NCI-H2107 treated with DMSO at 0.1 percent for 48 hours (cell line): Measurements from ENCODE around the gene GTPBP1.

ENCODE experiments used
- DNase-seq: peaks from one replicate; lab custom pipeline; 2025; ENCODE audit not compliant: unreplicated experiment; lab: John Stamatoyannopoulos, UW

GTPBP1 gene

DNA sequence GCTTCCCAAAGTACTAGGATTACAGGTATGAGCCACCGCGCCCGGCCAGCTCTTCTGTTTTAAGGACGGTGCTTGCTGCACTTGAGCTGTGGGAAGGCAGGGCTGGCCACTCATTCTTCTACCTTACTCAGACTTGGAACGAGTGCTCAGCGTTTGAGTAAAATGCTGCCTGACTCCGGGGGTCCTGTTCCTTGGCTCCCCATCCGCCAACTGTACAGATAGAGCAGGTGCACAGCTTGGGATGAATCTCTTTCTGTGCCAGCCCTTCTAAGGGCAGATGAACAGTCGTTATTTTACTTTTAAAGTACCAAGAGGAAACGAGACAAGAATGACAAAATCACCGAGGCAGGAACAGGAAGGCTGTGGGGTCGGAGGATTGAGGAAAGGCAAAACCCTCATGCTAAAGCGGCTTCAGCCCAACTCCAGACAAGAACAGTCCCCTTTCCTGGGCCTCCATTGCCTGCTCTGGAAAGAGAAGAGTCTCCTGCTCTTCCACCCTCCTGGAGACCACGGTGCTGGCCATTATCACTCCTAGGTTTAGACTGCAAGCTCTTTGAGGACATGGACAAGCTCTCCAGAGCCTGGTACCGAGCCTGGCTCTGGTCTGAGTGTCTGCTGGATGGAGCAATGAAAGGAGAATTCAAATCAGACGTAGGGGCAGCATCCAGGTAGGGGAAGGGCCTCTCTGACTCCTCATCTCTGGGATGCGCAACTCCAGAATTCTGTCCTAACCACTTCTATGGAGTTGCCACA lies 51.1 kb downstream of the GTPBP1 start:
- DNase-seq: no peak

DNA sequence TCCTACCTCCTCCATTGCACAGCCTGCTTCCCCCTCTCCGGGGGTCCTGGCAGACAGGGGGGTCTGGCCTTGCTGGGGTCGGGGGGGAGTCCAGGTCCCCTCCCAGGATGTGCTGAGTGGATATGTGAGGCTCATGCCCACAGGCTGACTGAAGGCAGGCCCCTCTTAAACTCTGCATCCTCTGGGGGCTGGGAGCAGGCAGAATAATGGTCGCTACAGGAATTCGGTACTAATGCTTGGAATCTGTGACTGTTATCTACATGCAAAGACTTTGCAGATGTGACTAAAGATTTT lies 51.7 kb downstream of the GTPBP1 start:
- DNase-seq: no peak

DNA sequence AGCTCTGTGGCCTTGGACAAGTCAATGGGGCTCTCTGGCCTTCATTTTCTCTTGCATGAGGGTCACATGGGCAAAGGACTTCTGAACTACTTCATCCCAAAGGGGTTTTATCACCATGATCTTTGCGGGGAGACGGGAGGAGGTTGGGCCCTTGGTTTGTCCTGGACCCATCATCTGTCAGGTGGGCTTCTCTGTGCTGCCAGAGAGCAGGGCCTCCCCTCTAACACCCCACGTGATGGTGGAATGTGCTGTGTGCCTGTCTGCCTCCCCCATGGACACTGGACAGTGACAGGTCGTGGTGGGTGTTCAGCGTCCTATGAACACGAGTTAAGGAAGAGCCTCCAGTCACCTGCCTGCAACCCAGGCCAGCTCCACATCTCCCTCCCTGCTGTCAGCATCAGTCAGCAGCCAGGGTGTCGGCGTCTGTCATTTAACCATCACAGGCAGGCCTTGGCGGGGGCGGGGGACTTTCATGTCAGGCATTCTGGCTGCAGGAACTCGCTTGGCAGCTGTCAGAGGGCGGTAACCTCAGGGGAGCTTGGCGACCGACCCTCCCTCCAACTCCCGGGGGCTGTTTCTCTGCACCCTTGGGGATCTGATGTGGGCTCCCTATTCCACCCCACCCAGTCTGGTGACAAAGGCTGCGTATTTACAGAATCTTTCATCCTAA lies 52.7 kb downstream of the GTPBP1 start:
- no peak for DNase-seq

DNA sequence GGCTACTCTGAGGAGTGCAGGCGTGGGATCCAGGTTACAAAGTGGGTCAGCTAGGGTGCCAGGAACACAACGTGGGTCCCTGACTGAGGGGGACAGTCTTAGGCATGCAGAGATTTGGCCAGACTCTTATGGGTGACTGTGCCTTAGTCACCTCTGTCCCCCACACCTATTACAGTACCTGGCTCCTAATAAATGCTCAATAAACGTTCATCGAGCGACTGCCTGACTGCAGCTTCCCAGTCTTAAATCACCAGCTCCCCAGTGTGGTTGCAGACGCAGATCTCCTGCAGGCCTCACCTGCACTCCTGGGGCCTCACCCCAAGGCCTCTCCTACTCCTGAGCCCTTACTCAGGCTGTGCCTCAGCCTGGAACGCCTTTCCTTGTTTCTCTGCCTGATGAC lies 53.3 kb downstream of the GTPBP1 start:
- DNase-seq: no peak

DNA sequence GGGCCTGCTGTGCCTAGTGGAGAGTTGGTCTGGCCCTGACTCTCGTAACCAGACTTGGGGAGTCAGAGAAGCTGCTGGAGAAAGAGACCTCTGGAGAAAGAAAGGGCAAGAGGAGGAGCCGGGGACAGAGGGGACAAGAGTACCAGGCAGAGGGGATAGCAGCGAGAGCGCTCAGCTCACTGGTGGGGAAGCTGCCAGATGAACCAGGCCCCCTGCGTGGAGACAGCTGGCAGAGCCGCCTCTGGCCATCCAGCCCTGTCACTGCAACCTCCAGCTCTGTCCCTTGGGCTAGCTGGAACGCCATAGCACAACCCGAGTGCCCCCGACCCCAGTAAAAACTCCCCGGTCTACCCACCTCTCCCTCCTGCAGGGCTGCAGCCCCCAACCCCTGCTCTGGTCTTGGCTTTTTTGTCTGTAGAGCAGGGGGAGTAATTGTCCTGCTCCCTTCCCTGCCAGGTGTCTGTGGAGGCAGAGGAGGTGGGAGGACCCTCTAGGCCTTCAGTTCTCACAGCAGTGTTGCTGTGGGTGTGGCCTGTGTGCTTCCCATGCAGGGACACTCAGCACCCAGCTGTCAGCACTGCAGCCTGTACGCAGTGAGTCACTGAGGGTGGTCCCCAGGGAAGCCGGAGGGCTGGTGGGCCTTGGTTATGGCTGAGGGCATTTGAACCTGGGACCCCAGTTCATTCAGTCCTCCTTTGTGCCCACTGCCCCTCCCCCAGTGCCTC lies 54.9 kb downstream of the GTPBP1 start:
- DNase-seq: peak; percentile 10

DNA sequence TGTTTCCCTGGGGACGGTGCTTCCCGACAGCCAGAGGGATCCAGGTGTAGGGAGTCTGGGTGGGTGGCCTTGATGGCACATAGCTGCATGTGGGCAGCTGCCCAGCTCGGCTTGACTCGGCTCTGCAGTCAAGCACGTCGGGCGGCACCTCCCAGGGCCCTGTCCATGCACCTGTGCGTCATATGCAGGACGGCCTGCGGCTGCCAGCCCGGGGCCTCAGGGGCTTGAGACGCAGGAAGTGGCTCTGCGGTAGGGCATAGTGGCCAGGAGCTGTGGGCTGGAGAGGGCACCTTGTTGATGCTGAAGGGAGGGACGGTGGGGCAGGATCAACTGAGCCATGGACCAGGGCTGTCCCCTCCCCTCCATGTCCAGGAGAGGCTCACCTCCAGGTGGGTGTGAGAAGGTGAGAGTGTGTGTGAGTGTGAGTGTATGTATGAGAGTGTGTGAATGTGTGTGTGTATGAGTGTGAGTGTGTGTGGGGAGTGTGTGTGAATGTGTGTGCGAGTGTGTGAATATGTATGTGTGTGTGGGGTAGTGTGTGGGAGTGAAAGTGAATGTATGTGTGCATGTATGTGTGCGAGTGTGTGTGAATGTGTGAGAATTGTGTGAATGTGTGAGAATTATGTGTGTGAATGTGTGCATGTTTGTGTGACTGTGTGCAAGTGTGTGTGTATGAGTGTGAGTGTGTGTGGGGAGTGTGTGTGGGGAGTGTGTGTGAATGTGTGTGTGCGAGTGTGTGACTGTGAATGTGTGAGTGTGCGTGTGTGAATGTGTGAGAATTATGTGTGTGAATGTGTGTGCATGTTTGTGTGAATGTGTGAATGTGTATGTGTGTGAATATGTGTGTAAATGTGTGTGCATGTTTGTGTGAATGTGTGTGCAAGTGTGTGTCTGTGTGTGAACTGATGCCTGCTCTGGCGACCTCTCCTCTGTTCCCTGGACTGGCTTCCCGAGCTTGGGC lies 55.7 kb downstream of the GTPBP1 start:
- no peak for DNase-seq

DNA sequence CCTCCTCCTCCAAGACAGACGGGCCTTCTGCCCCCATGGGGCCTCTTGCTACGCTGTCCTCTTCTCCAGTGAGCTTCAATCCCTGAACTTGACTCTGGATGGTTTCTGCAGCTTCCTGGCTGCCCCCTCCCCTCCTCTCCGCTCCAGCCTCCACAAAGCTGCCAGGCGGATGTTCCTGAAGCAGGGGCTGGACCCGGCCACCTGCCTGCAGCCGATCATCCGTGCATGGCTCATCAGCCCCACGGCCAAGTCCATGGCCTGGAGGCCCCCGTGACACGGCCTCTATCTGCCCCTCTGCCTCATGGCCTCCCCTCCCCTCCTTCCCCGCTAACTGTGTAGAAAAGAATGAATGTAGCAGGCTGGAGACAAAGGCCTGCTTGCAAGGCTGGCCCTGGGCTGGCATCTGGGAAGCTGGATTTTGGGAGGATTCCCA lies 56.8 kb downstream of the GTPBP1 start:
- no peak for DNase-seq

DNA sequence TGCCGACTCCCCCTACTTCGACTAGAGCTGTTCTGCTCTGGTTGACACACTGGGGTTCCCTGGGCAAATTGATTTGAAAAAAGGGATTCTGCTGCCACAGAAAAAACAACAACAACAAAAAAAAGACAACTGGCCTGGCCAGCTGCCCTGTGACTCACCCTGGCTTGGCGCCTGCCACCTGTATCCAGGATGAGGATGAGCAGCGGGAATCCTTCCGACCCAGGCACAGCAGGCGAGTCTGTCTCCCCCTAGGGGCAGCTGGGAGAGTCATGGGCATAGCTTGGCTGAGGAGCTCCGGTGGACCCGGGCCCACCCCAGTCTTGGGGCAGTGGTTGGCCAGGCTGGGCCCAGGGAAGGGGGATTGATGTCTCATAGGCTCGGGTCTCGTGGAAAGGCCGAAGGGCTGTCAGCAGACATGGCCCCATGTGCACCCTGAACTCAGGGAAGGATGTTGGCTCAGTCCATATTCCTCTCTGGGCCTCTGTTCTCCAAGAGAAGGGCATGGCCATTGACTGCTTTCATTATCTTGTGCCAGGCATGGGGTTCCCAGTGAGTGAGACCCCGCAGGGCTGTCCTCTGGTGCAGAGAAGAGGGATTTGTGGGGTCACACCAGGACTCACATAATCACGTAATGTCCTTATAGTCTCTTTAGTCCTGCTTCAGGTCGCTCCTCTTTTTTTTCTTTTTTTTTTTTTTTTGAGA lies 60.5 kb downstream of the GTPBP1 start:
- no peak for DNase-seq

DNA sequence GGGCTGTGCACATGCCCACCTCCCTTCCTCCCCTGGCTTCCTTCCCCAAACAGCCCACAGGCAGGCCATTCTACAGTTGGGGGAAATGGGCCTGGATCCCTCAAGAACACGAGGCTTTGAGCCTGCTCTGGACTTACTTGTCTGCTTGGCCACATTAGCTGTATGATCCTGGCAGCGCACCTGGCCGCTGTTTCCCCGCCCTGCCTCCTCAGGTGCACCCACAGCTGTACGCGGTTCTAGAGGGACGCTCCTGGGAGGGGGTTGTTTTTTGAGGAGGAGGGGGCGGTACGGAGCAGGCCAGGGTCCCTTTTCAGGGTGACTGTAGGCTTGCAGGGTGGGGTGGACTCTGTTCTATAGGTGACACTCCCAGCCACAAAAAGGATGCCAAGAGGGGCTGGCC lies 61.6 kb downstream of the GTPBP1 start:
- DNase-seq: no peak

DNA sequence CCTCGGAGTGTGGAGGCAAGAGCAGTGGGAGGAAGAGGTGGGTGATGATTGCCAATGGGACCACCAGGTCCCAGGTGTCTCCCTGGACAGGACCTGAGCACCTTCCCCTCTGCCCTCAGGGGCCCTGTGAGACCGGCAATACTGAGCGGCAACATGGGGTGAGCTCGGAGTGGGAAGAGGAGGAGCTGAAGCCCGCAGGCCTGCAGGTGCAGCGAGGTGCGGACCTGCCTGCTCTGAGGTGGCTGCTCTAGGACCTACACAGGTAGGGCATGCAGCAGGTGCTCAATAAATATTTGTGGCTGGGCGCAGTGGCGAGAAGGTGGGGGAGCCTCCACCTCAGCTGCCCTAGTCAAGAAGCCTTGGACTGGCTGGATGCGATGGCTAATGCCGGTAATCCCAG lies 62.3 kb downstream of the GTPBP1 start:
- no peak for DNase-seq

DNA sequence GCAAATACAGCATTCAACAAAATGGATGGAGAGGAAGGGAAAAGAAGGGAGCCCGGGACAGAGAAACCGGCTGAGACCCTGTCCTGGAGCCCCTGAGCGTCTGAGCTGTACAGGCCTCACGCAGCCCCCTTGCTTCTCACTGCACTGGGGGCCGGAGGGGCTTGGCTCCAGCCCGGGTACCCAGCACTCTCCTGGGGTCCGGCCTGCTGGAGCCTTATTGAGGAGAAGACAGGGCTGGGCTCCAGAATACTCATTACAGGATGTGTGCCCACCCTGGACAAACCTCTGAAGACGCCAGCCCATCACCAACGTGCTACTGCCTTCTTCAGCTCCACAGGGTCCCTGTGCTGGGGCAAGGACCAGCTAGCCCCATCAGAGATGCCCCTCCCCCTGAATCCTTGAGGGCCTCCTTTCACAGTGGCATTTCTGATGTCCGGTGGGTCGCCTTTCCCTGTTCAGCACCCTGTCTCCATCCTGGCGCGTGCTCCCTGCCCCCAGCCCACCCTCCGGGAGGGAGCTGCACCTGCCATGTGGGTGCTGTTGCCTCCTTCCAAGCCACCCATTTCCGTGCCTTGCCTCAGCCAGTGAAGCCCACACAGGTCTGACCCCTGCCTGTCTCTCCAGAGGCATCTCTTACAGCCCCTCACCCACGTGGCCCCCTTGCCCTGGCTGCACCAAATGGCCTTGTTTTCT lies 64.7 kb downstream of the GTPBP1 start:
- no peak for DNase-seq

DNA sequence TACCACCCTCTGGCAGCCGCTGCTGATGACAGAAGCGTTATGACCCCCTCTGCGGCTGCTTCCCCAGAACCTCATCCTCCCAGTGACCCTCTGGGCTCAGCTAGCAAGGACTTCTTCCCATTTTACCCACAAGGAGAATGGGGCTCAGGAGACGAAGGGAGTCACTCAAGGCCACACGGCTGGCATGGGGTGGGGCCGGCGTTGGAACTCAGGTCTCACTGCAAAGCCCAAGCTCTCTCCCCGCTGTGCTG lies 66.8 kb downstream of the GTPBP1 start:
- no peak for DNase-seq

DNA sequence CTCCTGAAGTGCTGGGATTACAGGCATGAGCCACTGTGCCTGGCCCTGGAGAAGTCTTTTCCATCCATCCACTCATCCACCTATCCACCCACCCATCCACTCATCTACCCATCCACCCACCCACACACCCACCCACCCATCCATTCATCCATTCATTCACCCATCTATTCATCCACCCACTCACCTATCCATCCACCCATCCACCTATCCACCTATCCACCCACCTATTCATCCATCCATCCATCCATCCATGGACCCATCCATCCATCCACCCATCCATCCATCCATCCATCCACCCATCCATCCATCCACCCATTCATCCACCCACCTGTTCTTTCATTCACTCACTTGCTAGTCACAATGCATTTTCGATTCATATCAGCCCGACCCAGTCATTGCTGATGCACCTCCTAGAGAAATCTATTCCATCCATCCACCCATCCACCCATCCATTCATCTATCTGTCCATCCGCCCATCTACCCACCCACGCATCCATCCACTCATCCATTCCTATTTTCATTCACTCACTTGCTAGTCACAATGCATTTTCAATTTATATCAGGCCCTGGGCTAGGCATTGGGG lies 67.7 kb downstream of the GTPBP1 start:
- DNase-seq: no peak

DNA sequence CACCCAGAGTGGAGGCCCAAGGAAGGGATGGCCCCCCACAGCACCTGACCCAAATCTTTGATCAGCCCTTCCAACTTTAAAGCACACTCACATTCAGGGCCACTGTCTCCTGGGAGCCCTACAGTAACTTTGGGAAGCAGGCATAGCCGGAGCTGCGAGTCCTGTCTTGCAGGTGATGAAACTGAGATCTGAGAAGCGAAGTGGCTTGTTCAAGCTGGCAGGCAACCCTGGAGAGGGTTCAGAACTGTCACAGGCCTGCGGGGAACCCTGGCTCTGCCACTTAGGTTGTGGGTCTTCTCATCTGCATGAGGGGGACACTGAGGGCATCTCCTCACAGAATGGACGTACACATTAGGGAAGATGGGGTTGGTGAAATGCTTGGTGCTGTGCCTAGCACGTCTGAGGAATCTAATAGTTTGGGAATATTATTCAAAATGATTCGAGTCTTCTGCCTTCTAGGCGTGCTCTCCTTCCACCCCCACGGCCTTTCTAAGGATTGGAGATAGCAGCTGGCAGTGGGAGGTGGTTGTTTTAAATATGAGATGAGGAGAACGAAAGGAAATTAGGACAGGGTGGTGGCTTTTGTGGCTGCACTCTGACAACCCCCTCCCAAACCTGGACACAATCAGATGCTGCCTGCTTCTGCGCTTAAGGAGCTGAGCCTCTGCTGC lies 68.9 kb downstream of the GTPBP1 start:
- no peak for DNase-seq

DNA sequence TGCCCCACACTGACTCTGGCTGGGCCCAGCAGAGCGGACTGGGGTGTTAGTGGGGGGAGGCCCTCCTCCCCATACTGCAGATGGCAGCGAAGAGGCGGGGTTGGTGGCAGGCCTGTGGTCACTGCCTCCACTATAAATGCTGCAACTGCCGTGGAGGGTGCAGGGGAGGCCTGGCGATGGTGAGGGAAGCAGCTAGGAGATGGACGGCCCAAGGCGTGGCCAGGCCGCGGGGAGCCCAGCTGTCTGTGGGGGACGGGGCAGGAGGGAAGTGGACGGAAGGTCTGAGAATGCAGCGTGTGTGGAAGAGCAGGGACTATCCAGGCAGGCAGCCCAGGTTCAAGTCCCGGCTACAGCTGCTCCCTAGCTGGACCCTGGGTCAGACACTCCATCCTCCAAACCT lies 69.9 kb downstream of the GTPBP1 start:
- DNase-seq: no peak

DNA sequence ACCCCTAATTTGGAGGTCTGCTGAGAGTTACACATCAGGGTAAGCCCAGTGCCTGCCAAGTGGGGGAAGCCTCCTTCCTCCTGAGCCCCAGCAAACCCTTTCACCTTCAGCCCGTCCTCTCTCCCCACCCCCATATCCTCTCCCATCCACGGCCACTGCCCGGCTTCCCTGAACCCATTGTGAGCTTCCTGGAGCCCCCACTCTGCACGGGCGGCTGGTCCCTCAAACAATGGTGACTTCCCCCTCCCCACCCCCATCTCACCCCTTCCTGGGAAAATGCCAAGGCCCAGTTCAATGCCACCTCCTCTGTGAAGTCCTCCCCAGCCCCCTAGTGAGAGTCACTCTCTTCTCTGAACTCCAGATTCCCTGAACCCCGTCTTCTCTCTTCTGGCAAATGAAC lies 70.3 kb downstream of the GTPBP1 start:
- DNase-seq: no peak

DNA sequence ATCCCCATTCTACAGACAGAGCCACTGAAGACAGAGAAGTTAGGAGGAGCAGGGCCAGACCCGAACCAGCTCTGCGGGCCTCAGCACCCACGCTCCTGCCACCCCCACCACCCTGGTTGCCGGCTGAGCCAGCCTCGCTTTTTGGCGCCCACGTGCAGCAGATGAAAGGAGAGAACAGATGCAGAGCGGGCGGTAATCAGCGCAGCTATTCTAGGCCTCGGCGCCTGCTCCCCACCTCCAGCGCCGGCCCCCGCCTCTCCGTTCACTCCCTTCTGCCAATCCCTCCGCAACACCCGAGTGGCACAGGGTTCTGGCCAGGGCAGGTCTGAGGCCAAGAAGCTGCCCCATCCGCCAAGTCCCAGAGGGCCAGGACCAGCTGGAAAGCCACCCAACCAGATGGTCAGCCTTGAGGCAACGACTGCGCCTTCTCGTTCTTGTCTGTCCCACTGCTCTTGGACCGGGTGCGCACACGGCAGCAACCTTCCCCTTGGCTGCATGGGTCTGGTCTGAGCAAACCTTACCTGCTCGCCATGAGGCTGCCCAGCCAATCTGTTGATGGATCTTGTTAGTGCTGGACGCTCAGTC lies 71.4 kb downstream of the GTPBP1 start:
- no peak for DNase-seq

DNA sequence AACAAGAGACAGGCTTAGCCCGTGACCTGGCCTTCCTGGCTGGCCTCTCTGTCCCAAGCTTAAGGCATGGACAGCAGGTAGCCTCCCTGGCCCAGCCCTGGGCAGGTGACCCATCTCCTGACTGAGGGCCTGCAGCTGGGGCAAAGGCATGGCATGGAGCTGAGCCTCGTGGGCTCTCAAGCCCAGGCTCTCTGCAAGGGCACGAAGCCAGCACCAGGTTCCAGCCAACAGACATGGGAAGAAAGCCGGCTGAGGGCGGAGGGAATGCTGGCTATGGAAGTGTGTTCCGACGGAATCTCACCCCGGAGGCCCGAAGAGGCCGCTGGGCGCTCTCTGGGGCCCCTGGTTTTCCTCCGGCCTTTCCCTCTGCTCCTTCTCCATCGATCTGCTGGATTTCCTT lies 75.3 kb downstream of the GTPBP1 start:
- DNase-seq: no peak
